OCI-M1 (cell line): ENCODE results near the gene TBC1D13.
A peak's percentile ranks its signal among the peaks of the same experiment; 100 is the strongest.
"Not testable (repeated sequence)": the region's sequence is repeated elsewhere in the genome, so short reads cannot be mapped to it uniquely, and the experiment has no call there.

ENCODE experiments used
- DNase-seq: peaks from one replicate; lab custom pipeline; 2025; lab: John Stamatoyannopoulos, UW

TBC1D13 gene

GRCh38 chr9:128821584-128822406 lies 34.7 kb downstream of the TBC1D13 start:
- no peak for DNase-seq

GRCh38 chr9:128822407-128823042 lies 35.5 kb downstream of the TBC1D13 start:
- DNase-seq, result no peak

GRCh38 chr9:128823362-128823902 lies 36.4 kb downstream of the TBC1D13 start:
- DNase-seq, result no peak

GRCh38 chr9:128823903-128824406 lies 36.9 kb downstream of the TBC1D13 start:
- DNase-seq, result no peak

GRCh38 chr9:128824911-128825310 lies 37.9 kb downstream of the TBC1D13 start:
- no peak for DNase-seq

GRCh38 chr9:128825923-128826700 lies 39.1 kb downstream of the TBC1D13 start:
- DNase-seq, result no peak

GRCh38 chr9:128828267-128828666 lies 41.2 kb downstream of the TBC1D13 start:
- DNase-seq, result no peak

- no peak for DNase-seq
Observed at GRCh38 chr9:128828719-128829452, 41.8 kb downstream of the TBC1D13 start.

- peak; percentile 96 for DNase-seq
Observed at GRCh38 chr9:128829477-128830251, 42.6 kb downstream of the TBC1D13 start, which contains the start of gene SPOUT1. Gene SPOUT1, minus strand, starts transcription at chr9:128829794. Its CDS starts 14 bp downstream, at chr9:128829780.

- DNase-seq, result no peak
Observed at GRCh38 chr9:128833696-128834095, 46.6 kb downstream of the TBC1D13 start.

GRCh38 chr9:128835246-128836210 lies 48.5 kb downstream of the TBC1D13 start:
- DNase-seq, result no peak

- no peak for DNase-seq
Observed at GRCh38 chr9:128836509-128837145, 49.6 kb downstream of the TBC1D13 start.

- DNase-seq, result no peak
Observed at GRCh38 chr9:128838338-128838737, 51.3 kb downstream of the TBC1D13 start.

- no peak for DNase-seq
Observed at GRCh38 chr9:128840524-128840923, 53.5 kb downstream of the TBC1D13 start.

- no peak for DNase-seq
Observed at GRCh38 chr9:128841694-128842492, 54.8 kb downstream of the TBC1D13 start.

- DNase-seq, result not testable (repeated sequence)
Observed at GRCh38 chr9:128843171-128843570, 56.1 kb downstream of the TBC1D13 start.

GRCh38 chr9:128845186-128845931 lies 58.3 kb downstream of the TBC1D13 start:
- peak; percentile 8 for DNase-seq
